Fibroblast of lung (primary cell): ENCODE results near the gene OPTN. TPM values are rescaled to one million over a fixed set of nuclear protein-coding genes. Genes with fewer than 3 reads are reported as not detected.

ENCODE experiments used
- DNase-seq, 2 donors: peaks; one replicate each; pipeline versions ENCODE4 v3.0.0 to v3.0.0-alpha.2; 2010; ENCODE audit warnings: low read depth in 2 of 2
- H2AFZ ChIP-seq: 2 replicates; pipeline ENCODE4 v1.5.1; 2012; ENCODE audit warnings: low read length, control low read depth, inconsistent platforms
- H3K27ac ChIP-seq: 2 replicates; pipeline ENCODE4 v1.5.1; 2011; ENCODE audit warnings: low read length, control low read depth; ENCODE audit not compliant: insufficient read depth
- H3K27me3 ChIP-seq: 2 replicates; pipeline ENCODE4 v1.5.1; 2011; ENCODE audit warnings: mild to moderate bottlenecking, low read length; ENCODE audit not compliant: control insufficient read depth, insufficient read depth
- H3K36me3 ChIP-seq: 2 replicates; pipeline ENCODE4 v1.5.1; 2011; ENCODE audit warnings: low read length; ENCODE audit not compliant: control insufficient read depth, insufficient read depth
- H3K4me1 ChIP-seq: 2 replicates; pipeline ENCODE4 v1.5.1; 2011; ENCODE audit warnings: low read length; ENCODE audit not compliant: control insufficient read depth, insufficient read depth; ENCODE audit errors: extremely low read depth
- H3K4me2 ChIP-seq: 2 replicates; pipeline ENCODE4 v1.5.1; 2011; ENCODE audit warnings: low read length, control low read depth; ENCODE audit not compliant: insufficient read depth; ENCODE audit errors: extremely low read depth
- H3K4me3 ChIP-seq, 4 experiments: fragments of 200-600 bp in 1 of 4; sonication (generic) in 1 of 4; replicated peaks in 1 of 4; 2 replicates each; pipeline ENCODE4 v1.5.1; 2011 to 2016; ENCODE audit warnings: low read length in 4 of 4, low read depth in 3 of 4, mild to moderate bottlenecking in 3 of 4, control low read depth in 2 of 4, inconsistent platforms in 1 of 4, mixed read lengths in 1 of 4; ENCODE audit not compliant: insufficient read depth in 1 of 4; ENCODE audit errors: control extremely low read depth in 1 of 4
- H3K79me2 ChIP-seq: 2 replicates; pipeline ENCODE4 v1.5.1; 2012; ENCODE audit warnings: mild to moderate bottlenecking, low read length, inconsistent platforms; ENCODE audit not compliant: control insufficient read depth, insufficient read depth
- H3K9ac ChIP-seq: 2 replicates; pipeline ENCODE4 v1.5.1; 2011; ENCODE audit warnings: mild to moderate bottlenecking, low read length, control low read depth; ENCODE audit not compliant: insufficient read depth
- H3K9me3 ChIP-seq: 2 replicates; pipeline ENCODE4 v1.5.1; 2012; ENCODE audit warnings: low read depth, low read length; ENCODE audit not compliant: control insufficient read depth, insufficient read depth
- H4K20me1 ChIP-seq: 2 replicates; pipeline ENCODE4 v1.5.1; 2011; ENCODE audit warnings: low read length; ENCODE audit not compliant: control insufficient read depth, insufficient read depth; ENCODE audit errors: extremely low read depth
- CTCF ChIP-seq, 2 donors: IDR thresholded peaks in 1 of 2; conservative IDR thresholded peaks in 1 of 2; 1 replicate in 1 of 2; 2 replicates in 1 of 2; pipeline ENCODE4 v1.5.1; 2011 to 2012; ENCODE audit warnings: low read length in 2 of 2, control low read depth in 1 of 2, inconsistent platforms in 1 of 2, low read depth in 1 of 2, mild to moderate bottlenecking in 1 of 2
- EZH2 ChIP-seq: IDR thresholded peaks from 2 replicates; pipeline ENCODE4 v1.5.1; 2012; ENCODE audit warnings: low read length, control low read depth, mild to moderate bottlenecking; ENCODE audit errors: missing control alignments
- polyA plus RNA-seq, 2 donors: library from polyadenylated mRNA; depleted of rRNA in 1 of 2; stranded (reverse) in 1 of 2; unstranded in 1 of 2; fragments of >200 nt; gene quantifications; 2 replicates each; pipeline ENCODE4 v1.2.1, GENCODE V29; 2011 to 2012; ENCODE audit warnings: missing spikeins in 1 of 2
- total RNA-seq: library from RNA; depleted of rRNA; stranded (reverse); fragments of >200 nt; gene quantifications from 2 replicates; pipeline ENCODE4 v1.2.1, GENCODE V29; 2014

The OPTN gene
- total and polyA plus RNA-seq, 2 donors (not counting 1 experiment from before 2014, with no cell fraction given), result 139 to 156 TPM

- H3K27ac ChIP-seq, result no peak overlapping the region
- H3K27me3 ChIP-seq, result no peaks in the 10 kb centered on the region
- H3K4me3 ChIP-seq, result no peak overlapping the region
- no peak overlapping the region for H2AFZ ChIP-seq
- H3K9ac ChIP-seq, result no peak overlapping the region
- H3K36me3 ChIP-seq, result peaks cover 2% of the 10 kb centered on the region
- DNase-seq, result no peak
- TF ChIP-seq CTCF (conservative IDR thresholded peaks at IDR 0.05 in 1 of 2, IDR thresholded peaks at IDR 0.05 in 1 of 2; ENCODE audit: low read depth in 1 of 2, low read length in 2 of 2) (no peak), EZH2 (no peak)
- H3K4me2 ChIP-seq, result no peak overlapping the region
- no peaks in the 10 kb centered on the region for H3K9me3 ChIP-seq
- H3K79me2 ChIP-seq, result no peaks in the 10 kb centered on the region
- H3K4me1 ChIP-seq, result no peaks in the 10 kb centered on the region
- H4K20me1 ChIP-seq, result no peaks in the 10 kb centered on the region
These were observed 83.7 kb downstream of the OPTN start for GRCh38 chr10:13183625-13184024.

- Histone ChIP-seq H3K27ac (no peak overlapping the region), H3K79me2 (no peaks in the 10 kb centered on the region), H3K36me3 (peaks cover 2% of the 10 kb centered on the region), H3K4me1 (no peaks in the 10 kb centered on the region), H4K20me1 (no peaks in the 10 kb centered on the region), H3K9ac (no peak overlapping the region), H3K4me2 (no peak overlapping the region), H3K27me3 (no peaks in the 10 kb centered on the region), H2AFZ (no peak overlapping the region), H3K4me3 (no peak overlapping the region), H3K9me3 (no peaks in the 10 kb centered on the region)
- no peak for DNase-seq
- TF ChIP-seq CTCF (conservative IDR thresholded peaks at IDR 0.05 in 1 of 2, IDR thresholded peaks at IDR 0.05 in 1 of 2; ENCODE audit: low read depth in 1 of 2, low read length in 2 of 2) (no peak), EZH2 (no peak)
These were observed 84.3 kb downstream of the OPTN start for GRCh38 chr10:13184276-13184675.

GRCh38 chr10:13184730-13185514 lies 85.0 kb downstream of the OPTN start:
- no peak overlapping the region for H3K4me3 ChIP-seq
- no peaks in the 10 kb centered on the region for H3K4me1 ChIP-seq
- H3K9me3 ChIP-seq, result no peaks in the 10 kb centered on the region
- TF ChIP-seq CTCF (conservative IDR thresholded peaks at IDR 0.05 in 1 of 2, IDR thresholded peaks at IDR 0.05 in 1 of 2; ENCODE audit: low read depth in 1 of 2, low read length in 2 of 2) (no peak), EZH2 (no peak)
- H3K27me3 ChIP-seq, result no peaks in the 10 kb centered on the region
- H2AFZ ChIP-seq, result no peak overlapping the region
- no peak overlapping the region for H3K4me2 ChIP-seq
- H3K36me3 ChIP-seq, result peaks cover 2% of the 10 kb centered on the region
- no peak overlapping the region for H3K27ac ChIP-seq
- no peaks in the 10 kb centered on the region for H3K79me2 ChIP-seq
- H4K20me1 ChIP-seq, result no peaks in the 10 kb centered on the region
- DNase-seq, result no peak
- no peak overlapping the region for H3K9ac ChIP-seq
